BLaER1 (cell line): Measurements from ENCODE around the gene UBALD1.

Source experiments
- H3K27ac ChIP-seq: shearing (Covaris generic); formaldehyde crosslinking; 2 replicates; pipeline ENCODE4 v1.8.1; 2022
- H3K27me3 ChIP-seq: shearing (Covaris generic); formaldehyde crosslinking; 2 replicates; pipeline ENCODE4 v1.8.1; 2022
- H3K36me3 ChIP-seq: shearing (Covaris generic); formaldehyde crosslinking; 2 replicates; pipeline ENCODE4 v1.8.1; 2022
- H3K4me1 ChIP-seq: shearing (Covaris generic); formaldehyde crosslinking; 2 replicates; pipeline ENCODE4 v1.8.1; 2022
- H3K4me2 ChIP-seq: shearing (Covaris generic); formaldehyde crosslinking; 2 replicates; pipeline ENCODE4 v1.8.1; 2022
- H3K4me3 ChIP-seq: shearing (Covaris generic); formaldehyde crosslinking; 2 replicates; pipeline ENCODE4 v1.8.1; 2022
- H3K9ac ChIP-seq: shearing (Covaris generic); formaldehyde crosslinking; 2 replicates; pipeline ENCODE4 v1.8.1; 2022
- H3K9me3 ChIP-seq: shearing (Covaris generic); formaldehyde crosslinking; 2 replicates; pipeline ENCODE4 v1.8.1; 2022
- H4K20me1 ChIP-seq: shearing (Covaris generic); formaldehyde crosslinking; 2 replicates; pipeline ENCODE4 v1.8.1; 2022
- Cebpa-rat ChIP-seq: shearing (Covaris generic); IDR thresholded peaks from 2 replicates; pipeline ENCODE4 v1.8.1; 2022

The UBALD1 gene

DNA sequence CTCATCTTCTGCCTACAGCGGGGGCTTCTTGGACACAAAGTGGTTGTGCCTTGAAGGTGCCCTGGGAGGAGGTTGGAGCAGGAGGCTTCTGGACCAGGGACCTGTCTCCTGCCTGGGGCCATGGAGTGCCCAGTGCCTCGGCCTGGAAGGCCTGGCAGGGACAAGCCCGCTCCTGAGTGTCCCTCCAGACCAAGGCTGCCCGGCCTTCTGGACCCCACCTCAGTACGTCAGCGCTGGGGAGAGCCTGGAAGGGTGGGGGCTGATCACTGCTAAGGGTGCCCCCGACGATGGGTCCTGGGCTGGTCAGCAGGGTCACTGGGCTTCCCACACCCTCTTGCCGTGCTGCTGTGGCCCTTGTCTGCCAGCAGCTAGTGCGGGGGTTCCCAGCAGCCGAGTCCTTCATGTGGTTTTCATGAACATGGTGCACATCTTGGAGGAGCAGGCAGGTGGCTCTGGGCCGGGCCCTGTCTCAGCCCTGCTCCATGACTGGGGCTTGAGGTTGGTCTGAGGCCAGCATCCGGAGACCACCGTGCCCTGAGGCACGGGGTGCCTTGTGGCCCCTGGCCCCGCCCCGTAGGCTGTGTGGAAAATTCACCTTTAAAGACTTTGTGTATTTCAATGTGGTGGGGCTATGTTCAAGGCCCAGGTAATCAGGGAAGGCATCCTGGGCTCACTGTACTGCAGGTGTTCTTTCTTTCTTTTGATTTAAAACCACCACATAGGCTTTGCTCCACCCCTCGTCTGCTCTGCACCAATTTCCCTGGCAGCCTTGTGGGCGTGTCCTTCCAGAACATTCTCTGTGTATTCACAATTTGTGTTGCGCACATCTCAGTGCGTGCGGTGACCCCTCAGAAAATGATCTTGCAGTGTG lies 32.3 kb upstream of the UBALD1 start:
- Histone ChIP-seq H3K4me3 (no peak overlapping the region), H3K9me3 (no peaks in the 10 kb centered on the region), H3K9ac (no peak overlapping the region), H3K27ac (no peak overlapping the region), H3K27me3 (no peaks in the 10 kb centered on the region), H4K20me1 (peaks cover 99% of the 10 kb centered on the region), H3K36me3 (peaks cover 64% of the 10 kb centered on the region), H3K4me2 (no peak overlapping the region), H3K4me1 (peaks cover 28% of the 10 kb centered on the region)
- TF ChIP-seq Cebpa-rat = no peak

DNA sequence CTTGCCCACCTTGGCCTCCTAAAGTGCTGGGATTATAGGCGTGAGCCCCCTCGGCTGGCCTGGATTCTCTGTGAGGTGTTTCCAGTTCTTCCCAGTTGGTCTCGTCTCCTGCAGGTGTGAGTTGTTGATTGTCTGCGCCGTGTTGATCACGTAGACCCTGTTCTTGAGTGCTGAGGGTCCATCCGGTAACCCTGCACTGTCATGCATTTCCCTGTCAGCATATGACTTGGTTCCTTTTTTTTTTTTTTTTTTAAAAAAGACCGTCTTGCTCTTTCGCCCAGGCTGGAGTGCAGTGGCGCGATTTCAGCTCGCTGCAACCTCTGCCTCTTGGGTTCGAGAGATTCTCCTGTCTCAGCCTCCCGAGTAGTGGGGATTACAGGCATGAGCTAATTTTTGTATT lies 27.2 kb upstream of the UBALD1 start:
- Histone ChIP-seq H3K27me3 (no peaks in the 10 kb centered on the region), H3K4me3 (no peak overlapping the region), H3K36me3 (peaks cover 60% of the 10 kb centered on the region), H3K9ac (no peak overlapping the region), H3K4me2 (no peak overlapping the region), H3K27ac (no peak overlapping the region), H3K4me1 (peaks cover 19% of the 10 kb centered on the region), H4K20me1 (peaks cover 99% of the 10 kb centered on the region), H3K9me3 (no peaks in the 10 kb centered on the region)
- no peak for TF ChIP-seq Cebpa-rat

DNA sequence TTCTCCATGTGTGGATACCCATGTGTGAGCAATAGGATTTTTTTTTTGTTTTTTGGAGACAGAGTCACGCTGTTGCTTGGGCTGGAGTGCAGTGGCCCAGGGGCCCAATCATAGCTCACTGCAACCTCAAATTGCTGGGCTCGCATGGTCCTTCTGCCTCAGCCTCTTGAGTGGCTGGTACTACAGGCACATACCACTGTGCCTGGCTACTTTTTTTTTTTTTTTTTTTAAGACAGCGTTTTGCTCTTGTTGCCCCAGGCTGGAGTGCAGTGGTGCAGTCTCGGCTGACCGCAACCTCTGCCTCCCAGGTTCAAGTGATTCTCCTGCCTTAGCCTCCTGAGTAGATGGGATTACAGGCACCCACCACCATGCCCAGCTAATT lies 26.6 kb upstream of the UBALD1 start:
- no peak overlapping the region for H3K27ac ChIP-seq
- peaks cover 19% of the 10 kb centered on the region for H3K4me1 ChIP-seq
- no peak for TF ChIP-seq Cebpa-rat
- no peaks in the 10 kb centered on the region for H3K9me3 ChIP-seq
- H3K27me3 ChIP-seq = no peaks in the 10 kb centered on the region
- H3K4me3 ChIP-seq = no peak overlapping the region
- H3K4me2 ChIP-seq = no peak overlapping the region
- peaks cover 60% of the 10 kb centered on the region for H3K36me3 ChIP-seq
- H3K9ac ChIP-seq = no peak overlapping the region
- H4K20me1 ChIP-seq = peaks cover 99% of the 10 kb centered on the region

DNA sequence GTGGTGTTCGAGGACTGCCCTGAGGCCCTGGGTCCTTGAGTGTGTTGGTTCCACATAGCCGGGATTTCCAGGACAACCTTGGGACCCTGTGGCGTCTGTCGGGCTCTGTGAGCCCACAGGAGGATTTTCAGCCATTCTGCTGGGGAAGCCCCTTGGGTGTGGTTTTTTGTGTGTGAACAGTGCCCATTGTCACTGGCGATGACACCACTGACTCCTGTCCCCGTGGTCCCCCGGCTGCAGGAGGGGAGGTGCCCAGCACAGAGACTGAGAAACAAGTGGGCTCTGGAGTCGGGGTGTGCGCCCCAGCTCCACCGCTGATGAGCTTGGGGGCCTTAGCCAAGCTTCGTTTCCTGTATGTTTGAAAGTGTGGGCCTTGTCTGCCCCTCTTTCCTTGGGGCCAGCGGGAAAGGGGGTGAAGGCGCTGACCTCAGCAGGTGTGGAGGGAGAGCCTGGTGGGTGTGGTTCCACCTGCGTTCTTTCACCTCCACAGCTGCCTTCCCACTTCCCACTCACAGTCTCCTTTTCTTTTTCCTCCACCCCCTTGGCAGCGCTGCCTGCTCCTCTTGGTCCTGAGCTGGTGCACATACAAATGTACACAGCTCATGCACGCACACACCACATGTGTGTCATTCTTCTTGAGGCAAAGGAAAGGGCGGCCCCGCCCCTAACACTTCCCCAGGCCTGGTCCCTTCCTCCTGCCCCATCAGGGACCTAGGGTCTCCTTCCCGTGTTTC lies 26.1 kb upstream of the UBALD1 start:
- Histone ChIP-seq H3K27me3 (no peaks in the 10 kb centered on the region), H3K4me1 (peaks cover 19% of the 10 kb centered on the region), H3K4me2 (0 out of 2 replicates have a peak overlapping the region, but pooled peaks have one; percentile 0), H4K20me1 (peaks cover 99% of the 10 kb centered on the region), H3K4me3 (no peak overlapping the region), H3K27ac (no peak overlapping the region), H3K36me3 (peaks cover 60% of the 10 kb centered on the region), H3K9me3 (no peaks in the 10 kb centered on the region), H3K9ac (no peak overlapping the region)
- TF ChIP-seq Cebpa-rat = no peak

DNA sequence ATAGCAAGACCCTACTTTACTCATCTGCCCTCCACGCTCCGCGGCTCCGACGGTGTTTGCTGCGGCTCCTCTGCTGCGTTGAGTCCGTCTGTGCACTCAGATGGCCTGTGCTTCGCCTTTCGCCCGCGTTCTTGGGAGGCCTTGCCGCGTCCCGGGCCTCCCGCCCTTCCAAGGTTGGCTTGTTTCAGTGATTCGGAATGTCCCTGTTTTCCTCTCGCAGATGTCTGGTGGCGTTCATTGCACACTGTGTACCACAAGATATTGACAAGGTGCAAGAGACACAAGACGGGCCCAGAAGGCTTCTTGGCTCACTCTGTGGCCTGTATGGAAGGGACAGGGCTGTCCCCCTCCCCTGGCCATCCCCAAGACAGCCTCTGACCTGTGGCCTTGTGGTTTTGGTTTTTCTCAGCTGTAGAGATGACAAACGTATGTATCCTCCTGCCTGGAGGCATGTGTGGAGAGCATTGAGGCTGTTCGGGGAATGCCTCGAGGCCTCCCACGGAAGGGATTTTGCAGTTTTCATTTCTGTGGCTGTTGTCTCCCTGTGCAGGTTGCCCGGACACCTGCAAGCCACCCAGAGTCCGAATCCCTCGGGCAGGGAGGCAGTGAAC lies 25.3 kb upstream of the UBALD1 start:
- no peak overlapping the region for H3K9ac ChIP-seq

DNA sequence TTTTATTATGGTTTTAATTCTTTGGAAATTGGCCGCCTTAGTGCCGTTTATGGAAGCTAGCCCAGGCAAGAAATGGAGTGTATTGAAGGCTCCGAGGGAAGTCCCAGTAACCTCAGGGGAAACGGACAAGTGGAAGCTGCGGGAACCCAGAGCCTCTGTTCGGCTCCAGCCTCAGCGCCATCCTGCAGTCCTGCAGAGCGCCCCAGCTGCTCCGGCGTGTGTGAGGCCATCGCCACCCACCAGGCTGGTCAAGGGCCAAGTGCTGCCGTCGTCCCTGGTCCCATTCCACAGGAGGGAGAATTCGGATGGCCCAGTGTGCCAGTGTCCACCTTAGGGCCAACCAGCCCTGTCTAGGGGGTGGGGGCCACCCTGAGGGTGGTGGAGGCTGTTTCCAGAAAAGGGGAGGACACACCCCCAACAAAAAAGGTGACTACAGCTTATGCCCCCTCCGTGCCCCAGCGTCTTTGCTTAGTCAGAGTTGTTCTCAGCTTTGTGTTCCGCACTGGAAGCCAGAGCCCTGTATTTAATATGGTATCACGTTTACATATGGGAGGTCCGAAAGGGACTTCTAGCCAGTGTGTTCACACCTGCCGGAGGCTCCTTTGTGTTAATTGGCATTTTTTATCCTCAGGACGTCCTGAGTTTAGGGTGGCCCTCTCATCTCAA lies 22.9 kb upstream of the UBALD1 start:
- no peak for TF ChIP-seq Cebpa-rat
- H3K9ac ChIP-seq = no peak overlapping the region
- H3K27ac ChIP-seq = no peak overlapping the region
- peaks cover 100% of the 10 kb centered on the region for H4K20me1 ChIP-seq
- peaks cover 74% of the 10 kb centered on the region for H3K36me3 ChIP-seq
- H3K4me2 ChIP-seq = no peak overlapping the region
- no peaks in the 10 kb centered on the region for H3K9me3 ChIP-seq
- H3K27me3 ChIP-seq = no peaks in the 10 kb centered on the region
- H3K4me1 ChIP-seq = peaks cover 28% of the 10 kb centered on the region
- no peak overlapping the region for H3K4me3 ChIP-seq

More for the DNA sequence above, 25.3 kb upstream of the UBALD1 start:
- no peak for TF ChIP-seq Cebpa-rat
- Histone ChIP-seq H3K4me3 (no peak overlapping the region), H3K27me3 (no peaks in the 10 kb centered on the region), H3K4me1 (peaks cover 19% of the 10 kb centered on the region), H3K27ac (no peak overlapping the region), H3K36me3 (peaks cover 60% of the 10 kb centered on the region), H4K20me1 (peaks cover 99% of the 10 kb centered on the region), H3K9me3 (no peaks in the 10 kb centered on the region), H3K4me2 (0 out of 2 replicates have a peak overlapping the region, but pooled peaks have one; percentile 0)

DNA sequence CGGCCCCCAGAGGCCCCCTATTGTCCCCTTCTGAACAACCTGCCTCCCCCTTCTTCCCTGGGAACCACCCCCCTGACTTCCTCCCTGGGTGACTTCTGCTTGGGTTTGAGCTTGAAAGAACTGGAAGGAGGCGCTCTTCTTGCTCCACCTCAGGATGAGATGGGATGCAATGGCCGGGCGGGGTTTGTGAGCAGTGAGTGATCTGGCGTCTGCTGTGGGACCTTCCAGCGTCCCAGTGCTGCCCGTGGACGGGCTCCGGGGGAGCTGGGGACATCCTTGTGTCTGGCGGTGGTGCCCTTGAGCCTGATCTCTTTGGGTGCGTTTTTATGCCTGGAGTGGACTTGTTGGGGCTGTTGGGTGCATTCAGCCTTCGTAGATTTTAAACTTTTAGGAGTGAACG lies 21.5 kb upstream of the UBALD1 start:
- TF ChIP-seq Cebpa-rat = no peak

DNA sequence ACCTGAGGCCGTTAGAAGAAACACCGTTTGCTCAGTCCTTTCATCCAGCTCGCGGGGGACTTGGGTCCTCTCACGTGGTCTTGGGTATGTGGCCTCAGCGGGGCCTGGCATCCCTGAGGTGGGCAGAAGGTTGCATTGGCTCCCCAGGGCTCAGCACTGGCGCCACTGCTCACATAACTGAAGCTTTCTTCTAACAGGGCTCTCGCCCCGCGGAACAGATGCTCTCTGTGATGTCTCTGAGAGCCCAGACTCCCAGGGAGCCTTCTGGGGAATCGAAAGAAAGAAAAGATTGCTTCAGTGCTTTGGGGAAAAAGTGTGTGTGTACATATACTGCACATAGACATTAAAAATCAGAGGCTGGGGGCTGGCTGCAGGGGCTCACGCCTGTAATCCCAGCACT lies 20.1 kb upstream of the UBALD1 start:
- TF ChIP-seq Cebpa-rat = no peak
- Histone ChIP-seq H4K20me1 (peaks cover 99% of the 10 kb centered on the region), H3K9me3 (peaks cover 19% of the 10 kb centered on the region), H3K36me3 (peaks cover 87% of the 10 kb centered on the region), H3K4me1 (peaks cover 14% of the 10 kb centered on the region; the same call in 1 of the 2 replicates), H3K4me2 (no peak overlapping the region), H3K27ac (no peak overlapping the region), H3K9ac (no peak overlapping the region), H3K4me3 (no peak overlapping the region), H3K27me3 (no peaks in the 10 kb centered on the region)

More for the DNA sequence above, 21.5 kb upstream of the UBALD1 start:
- Histone ChIP-seq H4K20me1 (peaks cover 99% of the 10 kb centered on the region), H3K36me3 (peaks cover 85% of the 10 kb centered on the region), H3K4me3 (no peak overlapping the region), H3K9me3 (peaks cover 9% of the 10 kb centered on the region), H3K4me1 (peaks cover 28% of the 10 kb centered on the region), H3K27me3 (no peaks in the 10 kb centered on the region), H3K9ac (no peak overlapping the region), H3K4me2 (no peak overlapping the region), H3K27ac (no peak overlapping the region)

DNA sequence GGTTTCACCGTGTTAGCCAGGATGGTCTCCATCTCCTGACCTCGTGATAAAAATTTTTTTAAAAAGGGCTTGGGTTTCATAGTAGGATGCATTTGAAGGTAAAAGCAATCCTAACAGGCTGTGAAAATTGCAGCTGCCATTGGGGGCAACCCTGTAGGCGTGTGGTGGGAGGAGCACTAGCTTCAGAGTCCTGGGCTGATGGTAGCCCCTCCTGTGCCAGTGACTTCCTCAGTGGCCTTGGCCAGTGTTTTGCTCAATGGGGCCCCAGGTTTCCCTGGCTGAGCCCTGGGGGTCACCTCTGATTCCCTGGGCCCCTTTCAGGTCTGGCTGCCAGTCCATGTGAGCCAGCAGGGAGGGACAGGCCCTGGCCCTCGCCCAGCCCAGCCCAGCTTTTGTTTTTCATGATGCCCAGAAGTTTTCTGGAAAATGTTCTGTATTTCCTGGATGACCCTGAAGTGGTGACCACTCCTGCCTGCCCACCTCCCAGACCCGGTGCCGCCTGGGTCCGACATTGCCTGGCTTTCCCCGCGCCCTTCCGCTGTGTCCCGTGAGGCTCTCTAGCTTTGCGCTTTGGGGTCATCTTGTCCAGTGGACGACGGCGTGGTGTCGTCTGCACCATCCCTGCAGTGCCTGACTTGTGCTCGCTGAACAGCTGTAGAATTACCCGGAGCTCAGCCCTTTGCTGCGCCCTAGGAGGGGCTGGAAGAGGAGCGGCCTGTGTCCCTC lies 19.4 kb upstream of the UBALD1 start:
- TF ChIP-seq Cebpa-rat = no peak
- H3K9ac ChIP-seq = no peak overlapping the region
- H3K4me1 ChIP-seq = 0 out of 2 replicates have a peak, but pooled peaks cover 9% of the 10 kb centered on the region
- peaks cover 99% of the 10 kb centered on the region for H4K20me1 ChIP-seq
- H3K4me2 ChIP-seq = no peak overlapping the region
- peaks cover 19% of the 10 kb centered on the region for H3K9me3 ChIP-seq
- no peaks in the 10 kb centered on the region for H3K27me3 ChIP-seq
- peaks cover 86% of the 10 kb centered on the region for H3K36me3 ChIP-seq
- no peak overlapping the region for H3K27ac ChIP-seq
- H3K4me3 ChIP-seq = no peak overlapping the region
